K562 (cell line): Measurements from ENCODE around the gene IFRD1. TPM values are rescaled to one million over a fixed set of nuclear protein-coding genes. Genes with fewer than 3 reads are reported as not detected.

ENCODE experiments used
- BDP1 ChIP-seq: IDR thresholded peaks from 3 replicates; pipeline ENCODE4 v1.6.1; 2011; ENCODE audit not compliant: insufficient read length, insufficient read depth
- CCNT2 ChIP-seq: IDR thresholded peaks from 2 replicates; pipeline ENCODE4 v1.6.1; 2011; ENCODE audit warnings: borderline replicate concordance, low read depth, mild to moderate bottlenecking, moderate library complexity, mixed read lengths, low read length; ENCODE audit not compliant: insufficient read length; ENCODE audit errors: extremely low read depth
- DLX4 ChIP-seq: fragments of 250-450 bp; sonication (Bioruptor Pico); IDR thresholded peaks from 2 replicates; pipeline ENCODE4 v1.6.1; 2021; ENCODE audit warnings: mild to moderate bottlenecking
- E4F1 ChIP-seq: fragments of 250-450 bp; sonication (Bioruptor Pico); IDR thresholded peaks from 2 replicates; pipeline ENCODE4 v1.5.0; 2021; ENCODE audit warnings: mild to moderate bottlenecking, borderline replicate concordance
- FOXK2 ChIP-seq, 2 experiments: fragments of 450-650 bp; IDR thresholded peaks in 1 of 2; conservative IDR thresholded peaks in 1 of 2; 2 replicates each; pipeline ENCODE4 v1.6.1; 2016; ENCODE audit warnings: low read depth in 2 of 2, mild to moderate bottlenecking in 1 of 2
- HCFC1 ChIP-seq: IDR thresholded peaks from 2 replicates; pipeline ENCODE4 v1.6.1; 2012; ENCODE audit warnings: low read depth, low read length, improper control_type of control experiment
- HMG20B ChIP-seq: fragments of 250-450 bp; sonication (Bioruptor Pico); IDR thresholded peaks from 2 replicates; pipeline ENCODE4 v1.5.0; 2021; ENCODE audit warnings: mild to moderate bottlenecking
- MCM2 ChIP-seq: fragments of 450-650 bp; IDR thresholded peaks from 2 replicates; pipeline ENCODE4 v1.6.1; 2017; ENCODE audit warnings: low read depth, mild to moderate bottlenecking
- NFYB ChIP-seq: IDR thresholded peaks from 2 replicates; pipeline ENCODE4 v1.6.1; 2011; ENCODE audit warnings: mild to moderate bottlenecking, moderate library complexity; ENCODE audit not compliant: insufficient read length; ENCODE audit errors: extremely low read depth
- REST ChIP-seq, 2 experiments: fragments of 450-650 bp; formaldehyde crosslinking in 1 of 2; IDR thresholded peaks; 2 replicates each; pipeline versions ENCODE4 v1.4.0 to v1.6.1; 2014 to 2020; ENCODE audit warnings: mild to moderate bottlenecking in 2 of 2, borderline replicate concordance in 1 of 2, low read depth in 1 of 2
- THAP7 ChIP-seq: fragments of 250-450 bp; sonication (Bioruptor Pico); IDR thresholded peaks from 2 replicates; pipeline ENCODE4 v1.5.0; 2021
- ZNF232 ChIP-seq: sonication (generic); formaldehyde crosslinking; IDR thresholded peaks from 2 replicates; pipeline ENCODE4 v1.8.0; 2022; ENCODE audit warnings: mild to moderate bottlenecking, missing genetic modification reagents
- ZNF263 ChIP-seq: sonication (generic); formaldehyde crosslinking; IDR thresholded peaks from 2 replicates; pipeline ENCODE4 v1.8.0; 2022; ENCODE audit warnings: mild to moderate bottlenecking, missing genetic modification reagents, borderline replicate concordance
- ZNF696 ChIP-seq: fragments of 250-450 bp; sonication (Bioruptor Pico); conservative IDR thresholded peaks from 2 replicates; pipeline ENCODE4 v1.4.0; 2020; ENCODE audit warnings: mild to moderate bottlenecking, moderate library complexity
- polyA plus RNA-seq, 8 experiments: library from polyadenylated mRNA; depleted of rRNA in 4 of 8; stranded (reverse) in 5 of 8; unstranded in 3 of 8; fragments of >200 nt; fragmentation: Nextera tagmentation in 2 of 8; fragmentation: Illumina TruSeq in 1 of 8; extraction: Ambion mirVana in 2 of 8; extraction: Trizol in 1 of 8; gene quantifications; 2 replicates each; pipeline versions ENCODE4 v1.2.1 to v1.2.3, GENCODE V29; 2011 to 2014; ENCODE audit warnings: inconsistent platforms in 1 of 8, missing spikeins in 1 of 8
- total RNA-seq, 7 experiments: library from RNA; depleted of rRNA in 6 of 7; stranded (reverse); fragments of >200 nt in 6 of 7; fragmentation: Illumina TruSeq in 2 of 7; extraction: Trizol in 2 of 7; gene quantifications; 2 replicates each; pipeline versions ENCODE4 v1.2.1 to v1.2.3, GENCODE V29; 2011 to 2021; ENCODE audit warnings: low replicate concordance in 1 of 7

The IFRD1 gene
- total and polyA plus RNA-seq, 9 of the 15 experiments (the other 6 are each of a cell fraction or from before 2014, with no cell fraction given) = 27.6 to 81.8 (median 68.1) TPM

GRCh38 chr7:112422842-112423496, 27.3 kb upstream of the IFRD1 start (continued):
- TF ChIP-seq E4F1 (CRISPR knock-in tag) (no peak), HCFC1 (no peak), FOXK2 (conservative IDR thresholded peaks at IDR 0.05 in 1 of 2, IDR thresholded peaks at IDR 0.05 in 1 of 2; ENCODE audit: low read depth in 2 of 2) (peak; percentile 23 to 60; a peak in 3 of 4 replicates), NFYB (no peak), THAP7 (CRISPR knock-in tag) (no peak), BDP1 (no peak), ZNF696 (CRISPR knock-in tag) (no peak), CCNT2 (no peak), REST (IDR thresholded peaks at IDR 0.05; ENCODE audit: borderline replicate concordance) (no peak), REST (CRISPR knock-in tag; IDR thresholded peaks at IDR 0.05; ENCODE audit: low read depth) (no peak), HMG20B (CRISPR knock-in tag) (no peak), ZNF232 (CRISPR knock-in tag) (no peak), DLX4 (no peak), ZNF263 (CRISPR knock-in tag) (no peak), MCM2 (no peak)
